GM21717 (cell line): ENCODE results near the gene ATP8A2.
"Not testable (repeated sequence)": the region's sequence is repeated elsewhere in the genome, so short reads cannot be mapped to it uniquely, and the experiment has no call there.

Experiments used
- ATAC-seq: cut with Tn5 transposase; IDR thresholded peaks from one replicate; pipeline ENCODE4 v1.9.1; 2021; ENCODE audit warnings: mild to moderate bottlenecking, moderate library complexity; ENCODE audit not compliant: unreplicated experiment

ATP8A2 gene

DNA sequence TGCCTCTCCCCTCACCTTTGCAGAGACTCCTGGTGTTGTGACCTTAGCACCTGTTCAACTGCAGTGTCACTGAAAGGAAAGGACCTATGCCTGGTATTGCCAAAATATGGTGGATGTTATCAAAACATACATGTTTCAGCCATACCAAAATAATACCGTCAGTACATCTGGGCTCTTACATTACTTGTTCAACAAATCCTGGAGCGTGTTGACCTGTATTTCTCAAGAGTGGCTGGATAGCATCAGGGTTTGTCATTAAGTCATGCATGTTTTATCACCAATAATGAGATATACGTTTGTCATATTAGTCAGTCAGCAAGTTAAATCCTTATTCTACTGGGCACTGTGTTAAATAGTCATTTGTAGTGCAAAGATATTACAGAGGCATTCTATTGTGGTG lies 389.3 kb downstream of the ATP8A2 start:
- no peak for ATAC-seq

DNA sequence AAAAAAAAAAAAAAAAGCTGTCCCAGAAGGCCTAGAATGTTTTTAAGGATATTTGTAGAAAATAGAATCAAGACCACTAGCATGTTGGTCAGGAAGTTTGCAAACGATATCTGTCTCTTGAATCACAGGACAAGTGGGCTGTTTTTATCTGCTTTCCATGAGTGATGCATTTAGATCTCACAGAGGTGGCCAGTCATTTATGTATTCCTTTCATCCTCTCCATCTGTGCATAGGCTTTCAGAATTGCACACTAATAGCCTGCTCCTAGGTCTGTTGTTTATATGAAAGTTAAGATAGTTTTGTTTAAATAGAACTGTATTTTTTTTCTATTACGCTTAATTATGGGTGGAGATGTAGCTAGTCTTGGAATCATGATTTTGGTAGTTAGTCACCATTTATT lies 390.5 kb downstream of the ATP8A2 start:
- ATAC-seq, result no peak

DNA sequence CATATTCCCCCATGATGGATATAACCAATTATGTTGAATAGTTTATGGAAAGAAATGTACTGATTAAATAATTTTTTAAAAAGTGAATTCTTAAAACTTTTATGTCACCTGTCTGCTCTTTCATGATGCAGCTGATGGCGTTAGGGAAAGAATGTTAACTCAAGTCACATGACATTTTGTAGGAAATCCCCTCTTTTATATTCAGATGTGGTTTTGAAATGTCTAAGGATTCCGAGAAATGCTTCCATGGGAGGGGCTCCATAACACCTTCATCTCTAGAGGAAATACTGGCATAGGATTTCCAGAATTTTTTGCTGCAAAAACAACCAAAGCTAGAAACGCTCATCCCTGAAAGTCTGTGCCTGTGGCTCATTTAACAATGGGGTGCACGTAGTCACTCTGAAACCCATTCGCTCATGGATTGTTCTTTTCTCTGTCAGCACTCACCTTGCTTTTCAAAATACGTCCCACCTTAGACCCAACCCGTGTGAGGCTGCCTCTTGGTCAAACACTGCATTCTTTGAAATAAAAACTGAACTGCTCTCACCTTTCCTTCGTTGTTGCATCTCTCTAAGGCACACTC lies 391.1 kb downstream of the ATP8A2 start:
- no peak for ATAC-seq

DNA sequence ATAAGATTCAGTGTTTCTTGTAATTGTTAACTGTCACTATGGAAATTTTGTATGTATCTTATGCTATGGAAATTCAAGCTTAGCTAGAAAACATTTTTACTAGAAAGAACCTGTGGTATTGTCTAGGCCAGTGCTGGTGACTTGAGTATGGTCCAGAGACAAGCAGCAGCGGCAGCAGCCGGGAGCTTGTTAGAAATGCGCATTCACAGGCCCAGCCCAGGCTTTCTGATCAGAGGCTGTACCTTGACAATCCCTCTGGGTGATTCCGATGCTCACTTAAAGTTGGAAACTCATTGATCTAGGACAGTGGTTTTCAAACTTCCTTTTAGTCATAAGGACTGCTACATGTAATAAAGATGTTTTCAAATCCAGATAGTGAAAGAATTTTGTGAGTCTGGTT lies 392.6 kb downstream of the ATP8A2 start:
- ATAC-seq, result no peak

DNA sequence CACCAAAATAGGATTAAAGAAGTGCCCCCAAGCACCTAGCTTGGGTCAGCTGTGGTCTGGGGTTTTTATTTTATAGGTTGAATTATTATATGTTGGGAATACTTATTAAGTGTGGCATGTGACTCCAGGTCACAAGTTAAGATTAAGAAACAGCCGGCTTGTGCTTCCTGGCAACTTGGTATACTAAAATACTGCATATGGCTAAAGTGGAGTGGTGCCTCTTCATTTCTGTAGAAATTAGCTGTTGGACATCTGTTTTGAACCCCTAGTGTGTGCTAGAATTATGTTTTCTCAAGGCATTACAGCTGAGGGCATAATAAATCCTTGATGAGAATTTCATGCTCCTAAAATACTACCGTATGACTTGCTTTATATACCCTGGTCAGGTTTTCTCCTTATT lies 393.5 kb downstream of the ATP8A2 start:
- ATAC-seq, result no peak

DNA sequence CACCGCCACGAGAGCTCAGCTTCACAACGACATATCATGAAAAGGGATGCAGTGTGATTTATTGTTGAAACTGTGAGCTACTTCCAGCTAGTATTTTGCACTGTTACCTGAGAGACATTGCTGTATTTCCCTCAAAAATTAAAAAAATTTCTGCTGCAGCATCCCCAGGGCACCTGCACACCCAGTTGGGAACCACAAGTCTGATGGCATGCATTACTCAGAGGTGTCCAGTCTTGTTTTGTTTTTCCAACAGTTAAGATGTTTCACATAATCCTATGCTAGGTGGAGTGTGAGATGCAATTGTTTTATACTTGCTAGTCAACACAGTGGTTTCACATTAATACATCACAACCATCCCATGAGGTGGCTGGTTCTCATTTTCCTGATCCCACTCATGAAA lies 394.8 kb downstream of the ATP8A2 start:
- ATAC-seq, result no peak

DNA sequence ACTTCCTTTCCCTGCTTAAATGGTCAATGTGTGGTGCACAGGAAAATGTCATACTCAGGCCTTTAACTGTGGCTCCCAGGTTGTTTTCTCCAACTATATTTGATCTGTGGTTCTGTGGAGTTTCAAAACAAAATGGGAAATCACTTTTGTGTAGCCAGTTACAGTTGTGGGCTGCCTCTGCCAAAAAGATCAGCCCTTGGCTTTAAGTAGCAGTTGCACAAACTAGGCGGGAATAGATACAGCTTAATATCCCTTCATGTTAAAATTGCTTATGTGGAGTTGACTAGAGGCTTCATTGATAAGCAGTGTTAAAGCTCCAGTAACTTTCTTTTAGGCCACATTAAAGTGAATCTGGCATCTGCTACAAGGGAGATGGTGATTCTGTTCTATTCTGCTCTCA lies 395.2 kb downstream of the ATP8A2 start:
- ATAC-seq, result no peak

DNA sequence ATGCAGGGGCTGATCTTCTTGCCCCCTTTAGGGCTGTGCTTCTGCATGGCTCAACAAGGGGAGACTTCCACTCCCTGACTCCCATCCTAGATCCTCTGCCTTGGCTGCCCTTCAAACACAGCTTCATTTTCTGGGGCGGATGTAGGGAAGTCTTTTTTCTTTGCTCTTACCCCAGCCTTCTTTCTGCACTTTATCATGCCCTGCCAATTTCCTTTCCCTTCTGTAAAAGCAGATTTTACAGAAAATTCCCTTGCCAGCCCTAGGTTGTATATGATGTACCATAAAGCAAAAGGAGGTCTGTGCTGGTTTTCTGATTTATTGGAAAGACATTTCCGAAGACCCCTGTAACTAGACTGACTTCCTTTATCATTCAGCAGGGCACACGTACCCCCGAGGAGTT lies 396.6 kb downstream of the ATP8A2 start:
- ATAC-seq, result no peak

DNA sequence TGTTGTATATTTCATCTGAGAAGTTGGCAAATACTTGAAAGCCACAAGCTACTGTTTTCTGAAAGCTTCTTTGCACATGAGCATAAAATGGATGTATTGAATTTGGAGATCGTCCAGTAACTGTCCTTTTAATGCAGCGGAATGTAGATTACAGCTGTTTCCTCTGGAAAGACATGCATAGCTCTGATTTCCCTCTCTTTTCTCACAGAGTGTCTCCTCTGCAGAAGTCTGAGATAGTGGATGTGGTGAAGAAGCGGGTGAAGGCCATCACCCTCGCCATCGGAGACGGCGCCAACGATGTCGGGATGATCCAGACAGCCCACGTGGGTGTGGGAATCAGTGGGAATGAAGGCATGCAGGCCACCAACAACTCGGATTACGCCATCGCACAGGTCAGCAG lies 397.1 kb downstream of the ATP8A2 start:
- no peak for ATAC-seq

DNA sequence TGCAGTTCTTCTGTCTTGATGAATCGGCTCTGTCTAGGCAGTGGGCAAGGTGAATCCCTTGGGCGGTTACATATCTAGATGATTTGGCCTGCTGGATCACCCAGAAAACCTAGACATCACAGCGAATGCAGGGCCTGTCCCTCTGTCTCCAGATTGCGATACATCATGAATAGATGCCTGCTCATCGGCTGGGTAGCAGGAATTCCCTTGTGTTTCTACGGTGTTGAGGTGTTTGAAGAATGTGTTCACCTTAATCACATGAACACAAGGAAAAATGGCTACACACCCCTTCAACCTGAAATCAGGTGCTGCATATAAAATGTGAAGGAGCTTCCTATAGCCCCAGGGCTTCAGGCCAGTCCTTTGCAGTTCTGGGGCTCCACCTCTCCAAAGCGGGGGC lies 398.8 kb downstream of the ATP8A2 start:
- ATAC-seq, result no peak

DNA sequence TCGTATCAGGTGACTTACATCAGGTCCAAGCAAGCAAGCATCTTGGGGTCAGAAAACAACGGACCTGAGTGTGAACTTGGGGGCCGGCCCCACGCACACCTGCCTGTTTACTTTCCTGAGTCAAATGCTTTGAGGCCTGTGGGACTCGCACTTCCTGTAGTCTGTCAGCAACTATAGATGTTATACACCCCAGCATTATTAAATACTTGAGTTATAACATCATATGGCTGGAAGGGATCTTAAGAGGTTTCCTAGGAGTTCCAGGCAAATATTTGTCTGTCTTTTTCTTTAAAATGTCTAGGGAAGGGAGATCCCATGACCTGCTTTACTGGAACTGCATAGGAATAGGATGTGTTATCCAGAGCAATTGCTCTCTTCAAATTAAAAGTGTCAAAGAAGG lies 399.4 kb downstream of the ATP8A2 start:
- no peak for ATAC-seq

DNA sequence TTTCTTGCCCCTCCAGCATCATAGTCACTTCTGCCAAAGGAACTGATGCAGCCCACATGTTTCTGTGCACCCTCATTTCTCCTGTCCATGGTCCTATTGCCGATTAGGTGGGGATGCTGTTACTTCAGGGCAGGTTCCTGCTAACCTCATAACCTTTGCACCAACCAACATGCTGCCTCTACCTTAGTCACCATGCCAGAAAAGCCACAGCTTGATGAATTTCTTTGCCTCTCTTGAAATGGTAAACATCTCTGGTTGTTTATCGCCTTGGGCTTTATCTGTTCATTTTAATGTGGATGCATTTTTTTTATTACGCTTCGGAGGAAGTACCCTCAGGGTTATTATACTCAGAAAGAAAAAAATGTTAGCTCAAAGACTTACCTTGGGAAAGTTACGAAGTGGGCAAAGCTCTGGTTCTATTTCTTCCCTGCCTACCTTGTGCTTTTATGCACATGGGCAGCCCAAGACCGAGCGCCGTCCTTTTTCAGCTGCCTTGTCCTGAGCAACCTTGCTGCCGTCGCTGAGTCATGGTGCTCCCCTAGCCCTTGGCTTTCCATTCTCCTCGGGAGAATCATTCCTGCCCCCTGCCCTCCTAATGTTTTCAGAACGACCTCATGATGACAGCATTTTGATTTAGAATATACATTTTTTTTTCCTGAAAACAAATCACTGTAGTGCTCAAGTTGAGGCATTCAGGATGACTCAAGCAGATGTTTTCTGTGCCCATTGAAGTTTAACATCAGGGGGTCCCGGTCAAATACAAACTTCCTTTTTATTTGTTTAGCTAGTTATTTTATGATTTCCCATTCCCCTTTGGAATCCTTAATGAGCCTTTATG lies 400.1 kb downstream of the ATP8A2 start:
- ATAC-seq, result no peak

DNA sequence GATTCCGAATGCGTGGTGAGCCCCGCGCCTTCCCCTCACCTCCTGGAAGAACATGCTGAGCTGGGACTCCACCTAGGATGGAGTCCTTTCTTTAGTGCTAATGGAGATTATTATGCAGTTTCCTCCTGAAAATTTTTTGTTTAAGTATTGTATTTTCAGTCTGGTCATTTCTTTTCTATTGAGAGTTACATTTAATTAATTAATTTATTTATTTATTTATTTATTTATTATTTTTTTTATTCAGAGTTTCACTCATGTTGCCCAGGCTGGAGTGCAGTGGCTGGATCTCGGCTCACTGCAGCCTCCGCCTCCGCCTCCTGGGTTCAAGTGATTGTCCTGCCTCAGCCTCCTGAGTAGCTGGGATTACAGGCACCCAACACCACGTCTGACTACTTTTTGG lies 400.8 kb downstream of the ATP8A2 start:
- not testable (repeated sequence) for ATAC-seq

DNA sequence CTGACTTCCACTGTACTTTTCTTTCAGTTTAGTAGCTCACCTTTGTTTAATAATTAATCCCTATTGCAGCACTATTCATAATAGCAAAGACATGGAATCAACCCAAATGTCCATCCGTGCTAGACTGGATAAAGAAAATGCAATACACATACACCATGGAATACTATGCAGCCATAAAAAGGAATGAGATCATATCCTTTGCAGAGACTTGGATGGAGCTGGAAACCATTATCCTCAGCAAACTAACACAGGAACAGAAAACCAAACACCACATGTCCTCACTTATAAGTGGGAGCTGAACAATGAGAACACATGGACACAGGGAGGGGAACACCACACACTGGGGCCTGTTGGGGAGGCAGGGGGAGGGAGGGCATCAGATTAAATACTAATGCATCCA lies 402.3 kb downstream of the ATP8A2 start:
- ATAC-seq, result not testable (repeated sequence)

DNA sequence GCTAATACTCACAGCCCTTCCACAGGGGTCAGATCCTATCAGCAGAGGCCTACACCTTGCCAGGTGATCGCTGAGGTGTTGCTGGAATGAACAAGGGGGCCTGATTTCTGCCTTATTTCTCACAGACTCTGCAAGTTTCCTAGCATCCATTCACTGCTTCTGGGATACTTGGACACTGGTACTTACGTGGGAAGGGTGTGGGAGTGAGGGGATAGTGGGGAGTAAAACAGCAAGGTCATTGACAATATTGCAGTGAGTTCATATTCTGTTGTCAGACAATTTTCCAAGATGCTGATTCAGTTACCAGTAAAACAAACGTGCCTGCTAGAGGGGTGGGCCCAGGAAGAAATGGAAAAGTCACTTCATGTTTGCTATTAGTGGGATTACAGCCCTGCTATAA lies 403.5 kb downstream of the ATP8A2 start:
- ATAC-seq, result no peak

DNA sequence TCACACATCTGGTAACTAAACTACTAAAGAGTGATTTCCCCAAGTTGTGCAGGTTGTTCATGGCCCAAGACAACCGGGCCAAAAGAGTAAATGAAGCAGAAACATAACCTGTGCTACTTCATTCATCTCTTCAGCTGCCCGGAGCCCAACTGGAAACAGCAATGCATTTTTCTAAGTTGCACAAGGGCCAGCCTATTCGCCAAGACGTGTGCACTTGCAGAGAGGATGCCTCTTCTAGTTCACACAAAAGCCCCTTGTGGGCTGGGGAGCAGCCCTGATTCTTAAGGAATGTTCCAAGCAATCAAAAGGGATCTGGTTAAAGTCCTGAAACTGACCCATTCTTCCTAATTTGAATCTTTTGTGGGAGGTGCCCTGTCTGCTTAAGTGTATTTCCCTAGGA lies 404.2 kb downstream of the ATP8A2 start:
- ATAC-seq, result no peak

DNA sequence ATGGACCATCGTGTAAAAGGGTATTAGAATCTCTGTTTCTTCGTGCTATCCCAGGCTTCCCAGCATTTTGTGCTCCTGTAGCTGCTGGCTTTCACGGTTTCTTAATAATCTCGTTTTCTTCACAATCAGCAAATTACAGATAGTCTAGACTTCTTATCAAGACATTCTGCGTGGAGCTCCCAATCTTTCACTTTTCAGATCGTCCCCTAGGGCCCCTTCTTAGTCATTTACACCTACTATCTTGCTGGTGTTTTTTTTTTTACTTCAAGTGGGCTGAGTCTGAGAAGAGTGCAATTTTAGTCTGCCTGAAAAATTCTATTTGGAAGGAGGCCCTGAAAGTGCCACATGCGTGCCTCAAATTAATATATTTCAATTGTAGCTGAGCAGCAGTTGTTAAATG lies 404.9 kb downstream of the ATP8A2 start:
- no peak for ATAC-seq

DNA sequence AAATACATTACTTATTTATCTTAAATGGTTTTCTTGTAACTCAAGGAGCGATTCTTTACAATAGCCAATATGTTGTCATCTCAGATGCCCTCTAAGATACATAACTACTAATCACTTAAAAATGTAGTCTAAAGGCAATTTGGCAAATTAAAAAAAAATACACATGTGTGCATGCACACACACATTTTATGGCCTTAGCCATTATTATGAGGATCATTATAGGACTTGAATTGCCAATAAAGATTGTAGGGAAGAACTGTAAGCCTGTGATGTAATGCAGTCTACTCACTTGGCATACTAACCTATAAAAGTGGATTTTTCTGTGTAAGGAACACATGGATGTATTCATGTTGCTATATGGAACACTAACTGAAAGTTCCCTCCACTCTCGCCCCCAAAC lies 405.7 kb downstream of the ATP8A2 start:
- ATAC-seq, result no peak

DNA sequence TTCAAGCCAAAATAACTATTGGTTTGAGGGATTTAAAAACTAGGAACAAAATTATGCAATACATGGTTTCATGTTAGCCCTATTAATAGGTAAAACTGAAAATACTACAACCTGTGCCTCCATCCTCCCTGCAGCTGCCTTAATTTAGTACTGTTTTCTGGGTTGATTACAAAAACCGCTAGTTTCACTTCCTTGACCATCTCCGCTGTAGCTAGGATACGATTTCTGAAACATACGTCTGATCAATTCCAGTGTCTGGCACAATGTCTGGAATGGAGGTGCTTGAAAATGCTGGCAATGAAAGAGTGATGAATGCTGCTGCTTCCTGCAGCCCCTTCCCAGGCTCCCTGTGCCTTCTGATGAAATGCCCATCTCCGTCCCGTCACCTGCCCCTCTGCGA lies 406.6 kb downstream of the ATP8A2 start:
- ATAC-seq, result no peak

DNA sequence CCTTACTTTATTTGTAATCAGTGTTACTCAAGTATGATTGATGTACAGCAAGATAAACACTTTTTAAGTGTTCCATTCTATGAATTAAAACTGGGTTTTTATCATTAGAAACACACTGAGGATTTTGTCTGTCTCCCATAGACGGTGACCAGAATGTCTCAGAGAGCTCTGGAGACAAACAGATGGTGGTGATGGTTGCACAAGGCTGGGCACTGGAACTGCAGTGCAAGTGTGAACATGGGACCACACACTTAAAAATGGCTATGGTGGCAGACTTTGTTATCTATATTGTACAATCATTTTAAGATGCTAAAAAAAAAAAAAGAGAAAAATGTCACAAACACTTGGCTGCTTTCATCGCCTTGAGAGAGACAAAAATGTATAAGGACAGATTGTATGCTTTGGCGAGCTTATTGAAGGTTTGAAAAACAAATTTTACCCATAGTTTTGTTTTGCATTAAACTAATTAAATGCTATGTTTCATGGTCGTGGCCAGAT lies 407.1 kb downstream of the ATP8A2 start:
- no peak for ATAC-seq

DNA sequence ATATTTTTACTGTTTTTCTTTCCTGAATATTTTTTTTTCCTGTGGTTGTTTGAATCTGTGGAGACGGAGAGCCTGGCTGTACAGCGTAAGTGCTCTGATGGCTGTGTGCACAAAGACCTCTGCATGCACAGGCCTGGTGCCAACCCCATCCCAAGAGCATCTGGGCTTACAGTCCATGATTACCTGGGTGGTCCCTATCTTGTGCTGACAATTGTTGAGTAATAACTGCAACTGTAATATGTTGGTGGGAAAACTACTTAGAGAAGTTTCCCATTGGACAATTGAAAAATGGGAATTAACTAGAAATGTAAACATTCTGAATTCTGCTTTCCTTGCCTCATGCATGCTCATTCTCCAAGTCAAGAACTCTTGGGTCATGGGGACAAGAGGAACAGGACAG lies 411.3 kb downstream of the ATP8A2 start:
- ATAC-seq, result no peak

DNA sequence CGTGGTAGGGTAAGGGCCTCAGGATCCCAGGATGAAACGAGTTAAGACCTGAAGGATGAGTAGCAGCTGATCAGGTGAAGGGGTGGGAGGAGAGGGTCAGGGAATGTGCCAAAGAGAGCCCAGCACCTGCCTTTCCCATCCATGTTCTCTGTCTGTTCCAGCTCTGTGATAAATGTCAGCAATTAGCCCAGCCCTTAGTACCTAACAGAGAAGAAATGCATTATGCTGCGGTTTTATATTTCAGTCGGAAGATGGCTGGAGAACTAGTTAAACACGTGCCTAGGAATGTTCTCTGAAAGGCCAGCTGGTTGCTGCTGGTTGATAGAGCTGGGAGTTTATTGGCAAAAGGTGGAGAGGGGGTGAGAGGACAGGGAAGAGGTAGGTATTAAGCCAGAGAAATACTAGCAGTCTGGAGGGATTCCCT lies 411.8 kb downstream of the ATP8A2 start:
- ATAC-seq, result no peak

DNA sequence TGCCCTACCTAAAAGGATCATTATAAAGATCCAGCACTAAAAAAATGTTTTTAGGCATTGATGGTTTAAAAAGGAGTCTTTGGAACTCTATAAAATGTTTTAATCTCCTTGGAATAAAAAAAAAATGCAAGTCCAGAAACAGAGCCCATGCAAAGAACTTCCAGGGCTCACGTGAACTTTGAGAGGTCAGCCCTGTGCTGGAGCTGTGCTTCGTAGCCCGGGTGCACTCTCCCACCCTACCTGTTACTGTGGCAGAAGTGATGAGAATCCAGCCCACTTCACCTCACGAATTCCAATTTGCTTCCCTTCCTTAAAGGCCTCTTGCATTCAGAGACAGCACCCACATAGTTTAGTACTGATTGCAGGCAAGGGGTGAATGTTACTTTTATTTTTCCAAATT lies 412.3 kb downstream of the ATP8A2 start:
- no peak for ATAC-seq
